Measurements from ENCODE around the gene IQCE.

DNA sequence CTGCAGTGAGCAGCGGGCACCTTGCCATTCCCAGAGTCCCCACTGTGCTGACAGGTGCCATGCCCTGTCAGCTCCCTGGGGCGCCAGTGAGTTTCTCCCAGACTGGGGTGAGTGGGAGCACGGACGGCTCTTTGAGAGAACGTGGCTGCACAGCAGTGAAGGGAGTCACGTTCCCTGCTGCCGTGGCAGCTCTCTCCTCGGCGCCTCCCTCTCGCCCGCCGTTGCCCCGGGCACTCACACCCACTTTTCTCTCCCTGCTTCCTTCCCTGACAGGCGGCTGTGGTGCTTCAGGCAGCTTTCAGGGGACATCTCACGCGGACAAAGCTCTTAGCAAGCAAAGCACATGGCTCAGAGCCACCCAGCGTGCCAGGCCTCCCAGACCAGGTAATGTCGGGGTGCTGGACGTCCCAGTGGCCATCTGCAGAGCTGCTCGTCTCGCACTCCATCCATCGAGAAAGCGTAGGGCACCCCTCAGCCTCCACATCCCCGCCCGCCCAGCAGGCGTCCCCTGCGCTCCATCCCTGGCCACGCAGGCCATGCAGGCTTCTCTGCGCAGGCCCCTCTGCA lies 45.9 kb downstream of the IQCE start:
- TF ChIP-seq, protein P1, sequence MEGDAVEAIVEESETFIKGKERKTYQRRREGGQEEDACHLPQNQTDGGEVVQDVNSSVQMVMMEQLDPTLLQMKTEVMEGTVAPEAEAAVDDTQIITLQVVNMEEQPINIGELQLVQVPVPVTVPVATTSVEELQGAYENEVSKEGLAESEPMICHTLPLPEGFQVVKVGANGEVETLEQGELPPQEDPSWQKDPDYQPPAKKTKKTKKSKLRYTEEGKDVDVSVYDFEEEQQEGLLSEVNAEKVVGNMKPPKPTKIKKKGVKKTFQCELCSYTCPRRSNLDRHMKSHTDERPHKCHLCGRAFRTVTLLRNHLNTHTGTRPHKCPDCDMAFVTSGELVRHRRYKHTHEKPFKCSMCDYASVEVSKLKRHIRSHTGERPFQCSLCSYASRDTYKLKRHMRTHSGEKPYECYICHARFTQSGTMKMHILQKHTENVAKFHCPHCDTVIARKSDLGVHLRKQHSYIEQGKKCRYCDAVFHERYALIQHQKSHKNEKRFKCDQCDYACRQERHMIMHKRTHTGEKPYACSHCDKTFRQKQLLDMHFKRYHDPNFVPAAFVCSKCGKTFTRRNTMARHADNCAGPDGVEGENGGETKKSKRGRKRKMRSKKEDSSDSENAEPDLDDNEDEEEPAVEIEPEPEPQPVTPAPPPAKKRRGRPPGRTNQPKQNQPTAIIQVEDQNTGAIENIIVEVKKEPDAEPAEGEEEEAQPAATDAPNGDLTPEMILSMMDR (conservative IDR thresholded peaks at IDR 0.05 in 1 of 2, IDR thresholded peaks at IDR 0.05 in 1 of 2; ENCODE audit: low read depth in 1 of 2, low read length in 2 of 2): no peak
- no peak for TF ChIP-seq EZH2 (IDR thresholded peaks at IDR 0.05; ENCODE audit: low read length, missing control alignments)
